Stimulated activated CD4-positive, alpha-beta T cell treated with anti-CD3 and anti-CD28 coated beads, TNF-alpha, amount 100 ng/mL, for 1 hour (primary cell): ENCODE results near the gene PUS7.
"Not testable (repeated sequence)": the region's sequence is repeated elsewhere in the genome, so short reads cannot be mapped to it uniquely, and the experiment has no call there.

Experiments used
- DNase-seq, 3 donors: peaks; one replicate each; pipeline ENCODE4 v3.0.0-alpha.2; 2020; ENCODE audit warnings: low read depth in 3 of 3, low spot score in 1 of 3

Gene PUS7

GRCh38 chr7:105450177-105450861 lies 71.8 kb downstream of the PUS7 start:
- no peak for DNase-seq

DNA sequence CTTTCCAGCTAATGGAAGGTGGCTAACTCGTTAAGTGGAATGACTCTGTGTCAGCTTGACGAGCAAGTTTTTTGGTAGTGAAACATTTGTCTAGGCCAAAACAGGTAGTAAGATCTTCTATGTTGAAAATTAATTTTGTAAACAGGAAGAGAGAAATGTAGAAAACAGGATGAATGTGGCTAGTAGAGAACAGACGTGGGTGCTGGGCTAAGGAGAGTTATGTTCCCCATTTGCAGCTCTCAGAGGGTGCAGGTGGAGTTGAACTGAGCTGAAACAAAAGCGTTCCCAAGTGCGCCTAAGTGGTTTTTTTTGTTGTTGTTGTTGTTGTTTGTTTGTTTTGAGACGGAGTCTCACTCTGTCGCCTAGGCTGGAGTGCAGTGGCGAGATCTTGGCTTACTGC lies 73.9 kb downstream of the PUS7 start:
- DNase-seq: no peak

GRCh38 chr7:105444342-105444987 lies 77.6 kb downstream of the PUS7 start:
- no peak for DNase-seq

DNA sequence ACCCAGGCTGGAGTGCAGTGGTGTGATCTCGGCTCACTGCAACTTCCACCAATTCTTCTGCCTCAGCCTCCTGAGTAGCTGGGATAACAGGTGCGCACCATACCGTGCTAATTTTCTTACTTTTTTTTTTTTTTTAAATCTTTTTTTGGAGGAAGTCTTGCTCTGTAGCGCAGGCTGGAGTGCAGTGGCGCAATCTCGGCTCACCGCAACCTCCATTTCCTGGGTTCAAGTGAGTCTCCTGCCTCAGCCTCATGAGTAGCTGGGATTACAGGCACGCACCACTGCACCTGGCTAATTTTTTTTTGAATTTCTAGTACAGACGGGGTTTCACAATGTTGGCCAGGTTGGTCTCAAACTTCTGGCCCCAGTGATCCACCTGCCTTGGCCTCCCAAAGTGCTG lies 79.9 kb downstream of the PUS7 start:
- DNase-seq: not testable (repeated sequence)

DNA sequence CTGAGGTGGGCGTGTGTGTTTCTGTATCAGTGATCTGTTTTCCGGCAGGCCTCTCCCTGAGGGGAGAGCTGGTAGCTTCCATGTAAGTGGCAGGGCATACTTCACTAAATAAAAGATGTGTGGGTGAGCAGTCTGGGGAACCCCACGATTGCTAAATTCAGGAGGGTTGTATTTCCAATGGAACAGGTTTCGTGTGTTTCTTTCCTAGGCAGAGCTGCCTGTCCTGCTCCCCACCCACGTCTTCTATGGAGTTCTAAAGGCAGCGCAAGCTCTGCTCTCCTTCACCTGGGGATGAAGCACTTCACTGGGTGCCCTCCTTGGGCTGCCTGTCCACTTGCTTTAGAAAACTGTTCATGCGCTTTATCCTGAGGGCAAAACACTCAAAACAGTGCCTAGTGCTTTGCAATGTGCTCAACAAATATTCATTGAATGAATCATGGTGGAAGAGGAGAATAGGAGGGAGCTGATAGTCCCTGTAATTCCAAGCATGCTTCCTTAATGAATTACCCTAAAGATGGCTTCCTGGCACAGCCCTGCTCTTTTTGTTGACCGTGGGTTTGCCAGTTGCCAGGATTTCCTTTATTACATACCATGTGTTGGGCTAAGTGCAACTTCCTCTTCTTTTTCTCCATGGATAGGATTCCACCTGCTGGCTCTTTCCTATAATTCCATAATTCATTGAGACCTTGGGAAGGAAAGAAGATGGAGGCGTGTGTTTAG lies 82.7 kb downstream of the PUS7 start:
- no peak for DNase-seq

DNA sequence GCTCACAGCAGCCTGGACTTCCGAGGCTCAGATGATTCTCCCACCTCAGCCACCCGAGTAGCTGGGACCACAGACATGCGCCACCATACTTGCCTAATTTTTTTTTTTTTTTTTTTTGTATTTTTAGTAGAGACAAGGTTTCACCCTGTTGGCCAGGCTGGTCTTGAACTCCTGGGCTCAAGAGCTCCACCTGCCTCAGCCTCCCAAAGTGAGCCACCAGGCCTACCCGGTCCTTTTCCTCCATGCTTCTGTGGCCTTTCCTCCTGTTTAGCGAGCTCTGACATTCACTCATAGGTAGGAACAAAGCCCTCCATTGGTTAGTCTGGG lies 83.3 kb downstream of the PUS7 start:
- no peak for DNase-seq

- no peak for DNase-seq
These were observed 83.8 kb downstream of the PUS7 start for GRCh38 chr7:105438254-105438653.

GRCh38 chr7:105437356-105437755 lies 84.7 kb downstream of the PUS7 start:
- not testable (repeated sequence) for DNase-seq

GRCh38 chr7:105429746-105430612 lies 92.1 kb downstream of the PUS7 start:
- DNase-seq: peak in 1 of 3 donors; percentile 29

DNA sequence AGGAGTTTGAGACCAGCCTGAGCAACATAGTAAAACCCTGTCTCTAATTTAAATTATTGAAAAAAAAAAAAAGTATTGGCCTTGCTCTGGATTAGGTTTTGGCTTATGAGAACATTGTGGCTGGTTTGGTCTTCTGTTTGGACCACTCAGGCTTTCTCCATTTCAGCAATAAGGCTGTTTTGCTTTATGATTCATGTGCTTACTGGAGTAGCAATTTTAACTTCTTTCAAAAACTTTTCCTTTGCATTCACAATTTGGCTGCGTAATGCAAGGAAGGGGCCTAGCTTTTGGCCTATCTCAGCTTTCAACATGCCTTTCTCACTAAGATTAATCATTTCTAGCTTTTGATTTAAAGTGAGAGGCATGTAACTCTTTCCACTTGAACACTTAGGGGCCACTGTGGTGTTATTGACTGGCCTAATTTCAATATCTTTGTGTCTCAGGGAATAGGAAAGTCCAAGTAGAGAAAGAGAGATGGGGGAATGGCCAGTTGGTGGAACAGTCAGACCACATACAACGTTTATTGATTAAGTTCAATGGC lies 95.4 kb downstream of the PUS7 start:
- DNase-seq: no peak

DNA sequence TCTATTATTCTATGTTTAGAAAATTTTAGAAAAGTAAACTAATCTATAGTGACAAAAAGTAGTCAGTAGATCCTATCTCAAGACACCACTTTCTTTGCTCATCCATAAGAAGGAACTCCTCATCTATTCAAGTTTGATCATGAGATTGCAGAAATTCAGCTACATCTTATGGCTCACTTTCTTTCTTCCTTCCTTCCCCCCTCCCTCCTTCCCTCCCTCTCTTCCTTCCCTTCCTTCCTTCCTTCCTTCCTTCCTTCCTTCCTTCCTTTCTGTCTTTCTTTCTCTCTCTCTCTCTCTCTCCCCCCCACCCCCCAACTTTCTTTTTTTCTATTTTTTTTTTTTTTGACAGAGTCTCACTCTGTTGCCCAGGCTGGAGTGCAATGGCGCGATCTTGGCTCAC lies 98.1 kb downstream of the PUS7 start:
- no peak for DNase-seq

- no peak for DNase-seq
These were observed 108.1 kb downstream of the PUS7 start for GRCh38 chr7:105413887-105414437.

- not testable (repeated sequence) for DNase-seq
These were observed 111.3 kb downstream of the PUS7 start for GRCh38 chr7:105410774-105411173.

DNA sequence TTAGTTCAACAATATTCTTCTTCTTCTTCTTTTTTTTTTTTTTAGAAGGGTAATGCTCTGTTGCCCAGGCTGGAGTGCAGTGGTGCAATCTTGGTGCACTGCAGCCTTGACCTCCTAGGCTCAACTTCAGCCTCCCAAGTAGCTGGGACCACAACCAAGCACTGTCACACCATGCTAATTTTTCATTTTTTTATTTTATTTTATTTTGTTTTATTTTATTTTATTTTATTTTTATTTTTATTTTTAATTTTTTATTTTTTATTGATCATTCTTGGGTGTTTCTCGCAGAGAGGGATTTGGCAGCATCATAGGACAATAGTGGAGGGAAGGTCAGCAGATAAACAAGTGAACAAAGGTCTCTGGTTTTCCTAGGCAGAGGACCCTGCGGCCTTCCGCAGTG lies 112.3 kb downstream of the PUS7 start:
- DNase-seq: not testable (repeated sequence)

- DNase-seq: no peak
These were observed 113.2 kb downstream of the PUS7 start for GRCh38 chr7:105408791-105409410.
